ENCODE measurements around the gene AP1AR. TPM values are rescaled to one million over a fixed set of nuclear protein-coding genes. Genes with fewer than 3 reads are reported as not detected.

Gene AP1AR
- total and polyA plus RNA-seq, 2 of the 8 experiments (the other 6 are each of a cell fraction or from before 2014, with no cell fraction given), result 5.3 to 27.7 TPM

GRCh38 chr4:112231779-112232713, at the start of gene AP1AR (continued):
- TF ChIP-seq, protein P1, sequence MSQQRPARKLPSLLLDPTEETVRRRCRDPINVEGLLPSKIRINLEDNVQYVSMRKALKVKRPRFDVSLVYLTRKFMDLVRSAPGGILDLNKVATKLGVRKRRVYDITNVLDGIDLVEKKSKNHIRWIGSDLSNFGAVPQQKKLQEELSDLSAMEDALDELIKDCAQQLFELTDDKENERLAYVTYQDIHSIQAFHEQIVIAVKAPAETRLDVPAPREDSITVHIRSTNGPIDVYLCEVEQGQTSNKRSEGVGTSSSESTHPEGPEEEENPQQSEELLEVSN (IDR thresholded peaks at IDR 0.05), result peak; percentile 64; the same call in 1 of the 2 replicates
- TF ChIP-seq TEAD4 (IDR thresholded peaks at IDR 0.05; ENCODE audit: low read depth, low read length), result 0 out of 2 replicates have a peak, but pooled peaks have one; percentile 2
- peak; percentile 77 for TF ChIP-seq ASH2L (IDR thresholded peaks at IDR 0.05; ENCODE audit: low read length)
- TF ChIP-seq JUND (IDR thresholded peaks at IDR 0.05; ENCODE audit: low read length), result peak; percentile 9; the same call in 1 of the 2 replicates
- peak in 1 of 2 experiments; percentile 65; a peak in 1 of 4 replicates for TF ChIP-seq SIN3A (conservative IDR thresholded peaks at IDR 0.05 in 1 of 2, IDR thresholded peaks at IDR 0.05 in 1 of 2; ENCODE audit: low read depth in 1 of 2, low read length in 2 of 2)
- TF ChIP-seq CHD7 (IDR thresholded peaks at IDR 0.05; ENCODE audit: insufficient replicate concordance, low read length), result no peak
- TF ChIP-seq POLR2AphosphoS5 (IDR thresholded peaks at IDR 0.05; ENCODE audit: low read depth, low read length), result peak; percentile 98
